Epithelial cell of esophagus (primary cell): ENCODE data around the gene TMEM44.
"Not testable (repeated sequence)": the region's sequence is repeated elsewhere in the genome, so short reads cannot be mapped to it uniquely, and the experiment has no call there.

Source experiments
- DNase-seq: peaks from one replicate; pipeline ENCODE4 v3.0.0; 2010; ENCODE audit warnings: low read depth
- H3K4me3 ChIP-seq: 2 replicates; pipeline ENCODE4 v1.5.1; 2011; ENCODE audit warnings: mild to moderate bottlenecking, low read length, control low read depth
- TF ChIP-seq, protein P1 (sequence below): IDR thresholded peaks from 2 replicates; pipeline ENCODE4 v1.5.1; 2011; ENCODE audit warnings: low read depth, mild to moderate bottlenecking, low read length, control low read depth, inconsistent platforms; ENCODE audit not compliant: insufficient read depth; ENCODE audit errors: missing control alignments

The TMEM44 gene

DNA sequence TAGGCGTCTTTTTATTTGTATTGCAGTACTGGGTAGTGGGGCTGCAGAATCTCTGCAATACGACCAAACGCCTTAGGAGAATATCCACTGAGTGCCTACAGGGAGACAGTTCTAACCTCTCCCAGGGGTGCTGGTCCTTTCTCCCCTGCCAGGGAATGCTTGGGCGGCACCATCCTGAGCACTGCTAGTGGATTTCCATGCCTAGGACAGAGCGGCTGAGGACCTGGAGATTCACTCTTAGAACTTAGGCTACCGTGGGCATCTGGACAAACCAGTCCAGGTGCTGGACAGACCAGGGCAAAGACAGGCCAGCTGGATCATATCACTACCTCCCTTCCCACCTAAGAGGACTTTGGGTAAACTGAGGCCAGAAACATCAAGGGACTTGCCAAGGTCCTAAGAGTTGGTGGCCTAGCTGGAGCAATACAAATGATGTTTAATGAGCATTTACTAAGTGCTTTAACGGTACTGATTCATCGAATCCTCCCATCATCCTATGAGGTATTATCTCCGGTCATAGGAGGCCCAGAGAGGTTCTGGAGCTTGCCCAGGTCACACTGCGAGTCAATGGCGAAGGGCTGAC, 902 bp downstream of the TMEM44 start:
- TF ChIP-seq, protein P1, sequence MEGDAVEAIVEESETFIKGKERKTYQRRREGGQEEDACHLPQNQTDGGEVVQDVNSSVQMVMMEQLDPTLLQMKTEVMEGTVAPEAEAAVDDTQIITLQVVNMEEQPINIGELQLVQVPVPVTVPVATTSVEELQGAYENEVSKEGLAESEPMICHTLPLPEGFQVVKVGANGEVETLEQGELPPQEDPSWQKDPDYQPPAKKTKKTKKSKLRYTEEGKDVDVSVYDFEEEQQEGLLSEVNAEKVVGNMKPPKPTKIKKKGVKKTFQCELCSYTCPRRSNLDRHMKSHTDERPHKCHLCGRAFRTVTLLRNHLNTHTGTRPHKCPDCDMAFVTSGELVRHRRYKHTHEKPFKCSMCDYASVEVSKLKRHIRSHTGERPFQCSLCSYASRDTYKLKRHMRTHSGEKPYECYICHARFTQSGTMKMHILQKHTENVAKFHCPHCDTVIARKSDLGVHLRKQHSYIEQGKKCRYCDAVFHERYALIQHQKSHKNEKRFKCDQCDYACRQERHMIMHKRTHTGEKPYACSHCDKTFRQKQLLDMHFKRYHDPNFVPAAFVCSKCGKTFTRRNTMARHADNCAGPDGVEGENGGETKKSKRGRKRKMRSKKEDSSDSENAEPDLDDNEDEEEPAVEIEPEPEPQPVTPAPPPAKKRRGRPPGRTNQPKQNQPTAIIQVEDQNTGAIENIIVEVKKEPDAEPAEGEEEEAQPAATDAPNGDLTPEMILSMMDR: no peak
- DNase-seq: no peak

GRCh38 chr3:194631696-194632095, 1.5 kb downstream of the TMEM44 start:
- DNase-seq: no peak
- no peak overlapping the region for H3K4me3 ChIP-seq
- TF ChIP-seq, protein P1: no peak

More for the DNA sequence above, 902 bp downstream of the TMEM44 start:
- H3K4me3 ChIP-seq: peak overlapping the region; percentile 57

DNA sequence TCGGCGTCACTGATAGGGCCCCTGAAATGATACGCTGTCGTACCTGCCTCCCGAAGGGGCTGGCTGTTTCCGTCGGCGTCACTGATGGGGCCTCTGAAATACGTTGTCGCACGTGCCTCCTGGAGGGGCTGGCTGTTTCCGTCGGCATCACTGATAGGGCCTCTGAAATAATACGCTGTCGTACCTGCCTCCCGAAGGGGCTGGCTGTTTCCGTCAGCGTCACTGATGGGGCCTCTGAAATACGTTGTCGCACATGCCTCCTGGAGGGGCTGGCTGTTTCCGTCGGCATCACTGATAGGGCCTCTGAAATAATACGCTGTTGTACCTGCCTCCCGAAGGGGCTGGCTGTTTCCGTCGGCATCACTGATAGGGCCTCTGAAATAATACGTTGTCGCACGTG, 2.5 kb downstream of the TMEM44 start:
- H3K4me3 ChIP-seq, DNase-seq: not testable (repeated sequence)

GRCh38 chr3:194624956-194625355, 8.3 kb downstream of the TMEM44 start:
- no peak overlapping the region for H3K4me3 ChIP-seq
- TF ChIP-seq, protein P1: no peak
- no peak for DNase-seq

GRCh38 chr3:194623449-194624290, 9.5 kb downstream of the TMEM44 start:
- no peak for DNase-seq

DNA sequence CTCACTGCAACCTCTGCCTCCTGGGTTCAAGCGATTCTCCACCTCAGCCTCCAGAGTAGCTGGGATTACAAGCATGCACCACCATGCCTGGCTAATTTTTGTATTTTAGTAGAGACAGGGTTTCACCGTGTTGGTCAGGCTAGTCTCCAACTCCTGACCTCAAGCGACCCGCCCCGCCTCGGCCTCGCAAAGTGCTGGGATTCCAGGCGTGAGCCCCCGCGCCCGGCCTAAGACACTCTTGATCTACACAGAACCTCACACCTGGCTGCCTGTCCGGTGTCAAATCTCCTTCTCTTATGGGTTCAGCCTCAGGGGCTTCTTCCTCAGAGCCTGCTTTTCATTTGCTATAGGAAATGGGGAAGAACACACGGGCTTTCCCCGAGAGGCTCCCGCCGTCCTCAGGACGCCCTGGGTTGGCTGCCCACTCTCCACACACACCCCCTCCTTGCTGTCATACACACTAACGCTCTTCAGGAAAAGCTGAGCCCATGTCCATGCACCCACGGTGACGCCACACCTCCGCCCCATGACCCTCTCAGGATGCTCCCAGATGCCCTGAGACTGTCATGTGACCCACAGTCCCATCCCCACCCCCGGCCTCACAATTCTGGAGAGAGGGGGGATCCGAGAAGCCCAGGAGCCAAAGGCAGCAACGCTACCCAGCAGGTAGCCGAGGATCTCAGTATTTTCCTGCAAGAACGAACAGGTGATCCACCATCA, 10.4 kb downstream of the TMEM44 start:
- TF ChIP-seq, protein P1: no peak
- no peak for DNase-seq
- H3K4me3 ChIP-seq: no peak overlapping the region

More at GRCh38 chr3:194623449-194624290, 9.5 kb downstream of the TMEM44 start:
- no peak overlapping the region for H3K4me3 ChIP-seq
- TF ChIP-seq, protein P1: no peak

DNA sequence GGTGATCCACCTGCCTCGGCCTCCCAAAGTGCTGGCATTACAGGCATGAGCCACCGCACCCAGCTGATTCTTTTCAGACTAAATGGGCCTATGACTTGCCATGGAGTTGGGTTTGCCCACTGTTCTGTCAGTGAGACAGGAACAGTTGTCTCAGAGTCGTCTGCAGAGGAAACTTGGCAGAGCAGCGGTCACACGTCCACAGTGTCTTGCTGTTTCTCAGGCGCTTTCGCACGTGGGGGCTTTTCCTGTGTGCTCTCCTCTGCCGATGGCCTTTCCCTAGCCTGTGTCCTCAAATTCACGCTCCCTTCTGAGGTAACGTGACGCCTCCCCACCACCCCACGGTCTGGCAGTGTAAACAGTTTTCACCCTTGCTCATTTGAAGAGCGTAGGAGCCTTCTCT, 11.3 kb downstream of the TMEM44 start:
- no peak overlapping the region for H3K4me3 ChIP-seq
- TF ChIP-seq, protein P1: no peak
- no peak for DNase-seq
